Endometrial microvascular endothelial cells (primary cell): ENCODE results near the gene NKAPL. TPM values are rescaled to one million over a fixed set of nuclear protein-coding genes. Genes with fewer than 3 reads are reported as not detected.
"Not testable (repeated sequence)": the region's sequence is repeated elsewhere in the genome, so short reads cannot be mapped to it uniquely, and the experiment has no call there.

Experiments used
- in situ Hi-C: cut with HindIII; loops from 2 replicates; pipeline ENCODE4 v1.10.0; 2017; ENCODE audit warnings: low sequenced_read_pairs, low pct_unique_long_range_greater_than_20kb; ENCODE audit errors: inconsistent ontology term
- total RNA-seq: library from RNA; depleted of rRNA; stranded (reverse); fragments of >200 nt; gene quantifications from one replicate; pipeline ENCODE4 v1.2.3, GENCODE V29; 2015; ENCODE audit errors: inconsistent ontology term

Gene NKAPL
- total RNA-seq, 1 donor from 2014 or later: 0.19 TPM

- in situ Hi-C loops: no loop called here
These were observed 22.4 kb downstream of the NKAPL start, which contains the start of gene PGBD1 for GRCh38 chr6:28281288-28282064. Gene PGBD1 (plus strand): TSS chr6:28281572. CDS start chr6:28283814, 2,242 bp downstream.

- in situ Hi-C loops: no loop called here
These were observed 23.8 kb downstream of the NKAPL start for GRCh38 chr6:28282926-28283325.

DNA sequence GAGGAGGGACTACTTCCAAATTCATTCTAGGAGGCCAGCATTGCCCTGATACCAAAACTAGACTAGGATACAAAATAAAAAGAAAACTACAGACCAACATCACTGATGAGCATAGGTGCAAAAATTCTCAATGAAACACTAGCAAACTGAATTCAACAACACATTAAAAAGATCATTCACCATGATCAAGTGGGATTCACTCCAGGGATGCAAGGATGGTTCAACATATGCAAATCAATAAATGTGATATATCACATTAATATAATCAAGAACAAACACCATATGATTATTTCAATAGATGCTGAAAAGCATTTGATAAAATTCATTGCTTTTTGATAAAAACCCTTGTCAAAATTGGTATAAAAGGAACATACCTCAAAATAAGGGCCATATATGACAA lies 32.5 kb downstream of the NKAPL start:
- in situ Hi-C loops: no loop called here

DNA sequence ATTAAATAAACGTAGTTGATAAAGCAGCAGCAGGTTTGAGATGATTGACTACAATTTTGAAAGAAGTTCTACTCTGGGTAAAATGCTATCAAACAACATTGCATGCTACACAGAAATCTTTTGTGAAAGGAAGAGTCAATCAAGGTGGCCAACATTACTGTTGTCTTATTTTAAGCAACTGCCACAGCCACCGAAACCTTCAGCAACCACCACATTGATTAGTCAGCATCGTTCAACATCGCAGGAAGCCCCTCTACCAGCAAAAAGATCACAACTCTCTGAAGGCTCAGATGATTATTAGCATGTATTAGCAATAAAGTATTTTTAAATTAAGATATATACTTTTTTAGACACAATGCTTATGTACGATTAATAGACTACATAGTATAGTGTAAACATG lies 36.2 kb downstream of the NKAPL start:
- in situ Hi-C loops: no loop called here

- in situ Hi-C loops: no loop called here
These were observed 37.5 kb downstream of the NKAPL start for GRCh38 chr6:28296520-28297060.

DNA sequence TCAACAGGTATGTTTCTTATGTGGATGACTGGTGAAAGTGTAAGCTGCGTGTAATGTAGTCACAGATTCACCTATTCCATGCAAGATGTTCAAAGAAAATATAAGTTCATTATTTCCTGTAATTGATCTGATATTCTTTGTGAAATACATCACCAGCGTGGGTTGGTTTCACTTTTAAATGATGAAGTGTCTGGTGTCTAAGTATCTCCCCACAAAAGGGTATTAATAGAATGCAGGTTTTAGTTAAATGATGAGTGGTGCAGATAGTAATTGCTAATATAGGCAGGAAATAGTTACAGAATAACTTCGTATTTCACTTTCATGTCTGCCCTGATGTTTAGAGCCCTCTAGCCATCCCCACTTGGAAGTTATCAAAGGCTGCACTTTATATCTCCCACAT lies 44.5 kb downstream of the NKAPL start:
- in situ Hi-C loops: no loop called here

DNA sequence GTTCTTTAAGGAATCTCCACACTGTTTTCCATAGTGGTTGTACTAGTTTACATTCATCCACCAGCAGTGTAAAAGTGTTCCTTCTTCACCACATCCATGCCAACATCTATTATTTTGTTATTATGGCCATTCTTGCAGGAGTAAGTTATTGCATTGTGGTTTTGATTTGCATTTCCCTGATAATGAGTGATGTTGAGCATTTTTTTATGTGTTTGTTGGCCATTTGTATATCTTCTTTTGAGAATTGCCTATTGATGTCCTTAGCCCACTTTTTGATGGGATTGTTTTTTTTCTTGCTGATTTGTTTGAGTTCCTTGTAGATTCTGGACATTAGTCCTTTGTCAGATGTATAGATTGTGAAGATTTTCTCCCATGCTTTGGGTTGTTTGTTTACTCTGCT lies 47.3 kb downstream of the NKAPL start:
- in situ Hi-C loops: not testable (repeated sequence)

Other genes starting within 250 kb of the NKAPL start
- 0.19 TPM for gene ZNF165, start 178.7 kb upstream of the NKAPL start, total RNA-seq
- gene ZSCAN16, start 134.7 kb upstream of the NKAPL start, total RNA-seq: 4.9 TPM
- 11.2 TPM for gene ZKSCAN8, start 117.4 kb upstream of the NKAPL start, total RNA-seq
- gene ZSCAN9, start 34.0 kb upstream of the NKAPL start, total RNA-seq: 11.8 TPM
- gene ZKSCAN4, start 7.0 kb upstream of the NKAPL start, total RNA-seq: 4.1 TPM
- 38.7 TPM for gene ZSCAN26, start 7.8 kb downstream of the NKAPL start, total RNA-seq
- gene PGBD1, start 22.3 kb downstream of the NKAPL start, total RNA-seq: 11.9 TPM
- 16.5 TPM for gene ZSCAN31, start 76.9 kb downstream of the NKAPL start, total RNA-seq
- gene ZKSCAN3, start 90.7 kb downstream of the NKAPL start, total RNA-seq: 2.9 TPM
- gene ZSCAN12, start 140.4 kb downstream of the NKAPL start, total RNA-seq: 2.1 TPM
- 0.28 TPM for gene ZSCAN23, start 184.2 kb downstream of the NKAPL start, total RNA-seq